Trophoblast cell (in vitro differentiated cells and primary cell): ENCODE measurements around the gene DPP6.

ENCODE experiments used
- DNase-seq, 2 donors: peaks; one replicate each; pipeline ENCODE4 v3.0.0-alpha.2; 2016
- H2AFZ ChIP-seq: 2 replicates; pipeline ENCODE4 v1.6.1; 2013; ENCODE audit warnings: low read length, moderate library complexity, mild to moderate bottlenecking; ENCODE audit not compliant: insufficient read depth, poor library complexity
- H2AK5ac ChIP-seq: 2 replicates; pipeline ENCODE4 v1.6.1; 2013; ENCODE audit warnings: mild to moderate bottlenecking, low read length
- H2BK120ac ChIP-seq: 2 replicates; pipeline ENCODE4 v1.6.1; 2013; ENCODE audit warnings: low read length, mild to moderate bottlenecking, moderate library complexity; ENCODE audit not compliant: insufficient read depth, poor library complexity
- H2BK12ac ChIP-seq: 2 replicates; pipeline ENCODE4 v1.6.1; 2013; ENCODE audit warnings: mild to moderate bottlenecking, low read length, moderate library complexity
- H2BK5ac ChIP-seq: 2 replicates; pipeline ENCODE4 v1.6.1; 2013; ENCODE audit warnings: low read length, low read depth, moderate library complexity, mild to moderate bottlenecking; ENCODE audit not compliant: poor library complexity
- H3K14ac ChIP-seq: 2 replicates; pipeline ENCODE4 v1.6.1; 2013; ENCODE audit warnings: mild to moderate bottlenecking, low read length
- H3K18ac ChIP-seq: 2 replicates; pipeline ENCODE4 v1.6.1; 2013; ENCODE audit warnings: mild to moderate bottlenecking, low read length
- H3K23ac ChIP-seq: 2 replicates; pipeline ENCODE4 v1.6.1; 2013; ENCODE audit warnings: low read length
- H3K27ac ChIP-seq: 2 replicates; pipeline ENCODE4 v1.5.1; 2013; ENCODE audit warnings: low read depth, mild to moderate bottlenecking, inconsistent platforms, low read length, moderate library complexity
- H3K27me3 ChIP-seq: 2 replicates; pipeline ENCODE4 v1.6.1; 2013; ENCODE audit warnings: inconsistent platforms, mild to moderate bottlenecking, low read length, moderate library complexity; ENCODE audit not compliant: insufficient read depth
- H3K36me3 ChIP-seq, 2 experiments: 1 replicate in 1 of 2; 2 replicates in 1 of 2; pipeline ENCODE4 v1.6.1; 2013; ENCODE audit warnings: low read length in 2 of 2, mild to moderate bottlenecking in 2 of 2, moderate library complexity in 1 of 2; ENCODE audit not compliant: insufficient read depth in 2 of 2, control insufficient read depth in 1 of 2
- H3K4ac ChIP-seq: 2 replicates; pipeline ENCODE4 v1.6.1; 2013; ENCODE audit warnings: low read depth, mild to moderate bottlenecking, low read length, moderate library complexity
- H3K4me1 ChIP-seq, 2 experiments: 1 replicate in 1 of 2; 2 replicates in 1 of 2; pipeline ENCODE4 v1.6.1; 2013; ENCODE audit warnings: low read length in 2 of 2, mild to moderate bottlenecking in 2 of 2, moderate library complexity in 1 of 2; ENCODE audit not compliant: insufficient read depth in 2 of 2, control insufficient read depth in 1 of 2
- H3K4me2 ChIP-seq: 2 replicates; pipeline ENCODE4 v1.6.1; 2013; ENCODE audit warnings: inconsistent platforms, mild to moderate bottlenecking, low read length, moderate library complexity
- H3K4me3 ChIP-seq: 2 replicates; pipeline ENCODE4 v1.5.1; 2013; ENCODE audit warnings: mild to moderate bottlenecking, low read depth, low read length, inconsistent platforms
- H3K79me1 ChIP-seq: one replicate; pipeline ENCODE4 v1.6.1; 2013; ENCODE audit warnings: low read length
- H3K79me2 ChIP-seq: 2 replicates; pipeline ENCODE4 v1.6.1; 2013; ENCODE audit warnings: low read length, mild to moderate bottlenecking; ENCODE audit not compliant: control insufficient read depth, insufficient read depth, poor library complexity
- H3K9ac ChIP-seq: 2 replicates; pipeline ENCODE4 v1.6.1; 2013; ENCODE audit warnings: mild to moderate bottlenecking, low read length
- H3K9me3 ChIP-seq: 2 replicates; pipeline ENCODE4 v1.6.1; 2013; ENCODE audit warnings: low read depth, mild to moderate bottlenecking, control low read depth, inconsistent platforms, low read length; ENCODE audit not compliant: insufficient read depth
- H4K12ac ChIP-seq: 2 replicates; pipeline ENCODE4 v1.6.1; 2013; ENCODE audit warnings: low read depth, mild to moderate bottlenecking, low read length, moderate library complexity
- H4K8ac ChIP-seq: 2 replicates; pipeline ENCODE4 v1.6.1; 2013; ENCODE audit warnings: low read depth, mild to moderate bottlenecking, low read length, moderate library complexity
- H4K91ac ChIP-seq: one replicate; pipeline ENCODE4 v1.6.1; 2013; ENCODE audit warnings: low read depth, mild to moderate bottlenecking, low read length, moderate library complexity
- WGBS: extraction: QIAGEN DNeasy Blood & Tissue Kit; methylation state at CpG from one replicate; pipeline ENCODE4 v1.1.7; 2013; ENCODE audit warnings: missing lambda C conversion rate; ENCODE audit not compliant: insufficient read length, insufficient coverage; ENCODE audit errors: extremely low coverage; 5-methylcytosine and 5-hydroxymethylcytosine counted together

Gene DPP6

GRCh38 chr7:154430640-154431039 is 378.4 kb downstream of the DPP6 start:
- Histone ChIP-seq H3K36me3 (no peaks in the 10 kb centered on the region), H3K79me1 (no peaks in the 10 kb centered on the region), H4K91ac (no peak overlapping the region), H3K4me3 (no peak overlapping the region), H3K79me2 (no peaks in the 10 kb centered on the region), H2AFZ (no peak overlapping the region), H2BK12ac (no peak overlapping the region), H3K4ac (no peak overlapping the region), H3K4me2 (no peak overlapping the region), H3K27ac (no peak overlapping the region), H2BK5ac (no peak overlapping the region), H3K9me3 (peaks cover 4% of the 10 kb centered on the region), H2BK120ac (no peak overlapping the region), H4K8ac (no peak overlapping the region), H3K4me1 (peaks cover 0 to 2% of the 10 kb centered on the region in 2 experiments), H2AK5ac (no peak overlapping the region), H3K18ac (no peak overlapping the region), H4K12ac (no peak overlapping the region), H3K27me3 (no peaks in the 10 kb centered on the region), H3K14ac (no peak overlapping the region), H3K23ac (no peak overlapping the region), H3K9ac (no peak overlapping the region)
- no peak for DNase-seq
- no CpG with 5 or more reads among the region's 9 CpGs for WGBS

- H3K4me3 ChIP-seq: no peak overlapping the region
- H2AFZ ChIP-seq: no peak overlapping the region
- H3K4ac ChIP-seq: no peak overlapping the region
- no peak overlapping the region for H3K27ac ChIP-seq
- H3K14ac ChIP-seq: no peak overlapping the region
- H3K79me2 ChIP-seq: no peaks in the 10 kb centered on the region
- H4K8ac ChIP-seq: no peak overlapping the region
- no peak overlapping the region for H2AK5ac ChIP-seq
- no peak overlapping the region for H4K12ac ChIP-seq
- no peaks in the 10 kb centered on the region for H3K79me1 ChIP-seq
- no CpG with 5 or more reads among the region's 9 CpGs for WGBS
- no peak overlapping the region for H3K4me2 ChIP-seq
- H3K27me3 ChIP-seq: no peaks in the 10 kb centered on the region
- H2BK12ac ChIP-seq: no peak overlapping the region
- peaks cover 4% of the 10 kb centered on the region for H3K9me3 ChIP-seq
- no peak for DNase-seq
- no peak overlapping the region for H2BK5ac ChIP-seq
- H3K18ac ChIP-seq: no peak overlapping the region
- H3K36me3 ChIP-seq: no peaks in the 10 kb centered on the region
- no peak overlapping the region for H2BK120ac ChIP-seq
- H3K9ac ChIP-seq: no peak overlapping the region
- no peak overlapping the region for H3K23ac ChIP-seq
- H4K91ac ChIP-seq: no peak overlapping the region
- peaks cover 0 to 2% of the 10 kb centered on the region in 2 experiments for H3K4me1 ChIP-seq
These were observed 378.8 kb downstream of the DPP6 start for GRCh38 chr7:154431045-154431444.

GRCh38 chr7:154433632-154434598 is 381.7 kb downstream of the DPP6 start:
- no peak overlapping the region for H2BK120ac ChIP-seq
- no peak for DNase-seq
- no CpG with 5 or more reads among the region's 11 CpGs for WGBS
- H4K91ac ChIP-seq: no peak overlapping the region
- H3K14ac ChIP-seq: no peak overlapping the region
- no peak overlapping the region for H3K4me2 ChIP-seq
- H3K4me3 ChIP-seq: no peak overlapping the region
- no peaks in the 10 kb centered on the region for H3K79me1 ChIP-seq
- H3K18ac ChIP-seq: no peak overlapping the region
- H3K4ac ChIP-seq: no peak overlapping the region
- H3K27me3 ChIP-seq: no peaks in the 10 kb centered on the region
- no peak overlapping the region for H2BK5ac ChIP-seq
- H4K12ac ChIP-seq: no peak overlapping the region
- H2AK5ac ChIP-seq: no peak overlapping the region
- no peak overlapping the region for H2BK12ac ChIP-seq
- peaks cover 4% of the 10 kb centered on the region for H3K9me3 ChIP-seq
- no peaks in the 10 kb centered on the region for H3K36me3 ChIP-seq
- H2AFZ ChIP-seq: no peak overlapping the region
- H4K8ac ChIP-seq: no peak overlapping the region
- no peak overlapping the region for H3K23ac ChIP-seq
- no peak overlapping the region for H3K9ac ChIP-seq
- H3K79me2 ChIP-seq: no peaks in the 10 kb centered on the region
- peaks cover 0 to 2% of the 10 kb centered on the region in 2 experiments for H3K4me1 ChIP-seq
- no peak overlapping the region for H3K27ac ChIP-seq

GRCh38 chr7:154436560-154436959 is 384.4 kb downstream of the DPP6 start:
- H2BK12ac ChIP-seq: no peak overlapping the region
- no peaks in the 10 kb centered on the region for H3K36me3 ChIP-seq
- no peak overlapping the region for H3K27ac ChIP-seq
- no peaks in the 10 kb centered on the region for H3K9me3 ChIP-seq
- no peak overlapping the region for H3K4me2 ChIP-seq
- peaks cover 0 to 2% of the 10 kb centered on the region in 2 experiments for H3K4me1 ChIP-seq
- no peak overlapping the region for H2BK120ac ChIP-seq
- no peak for DNase-seq
- no CpG with 5 or more reads among the region's 4 CpGs for WGBS
- no peak overlapping the region for H2BK5ac ChIP-seq
- no peak overlapping the region for H4K91ac ChIP-seq
- no peak overlapping the region for H4K8ac ChIP-seq
- no peak overlapping the region for H3K14ac ChIP-seq
- H3K4ac ChIP-seq: no peak overlapping the region
- no peak overlapping the region for H3K4me3 ChIP-seq
- H3K9ac ChIP-seq: no peak overlapping the region
- no peaks in the 10 kb centered on the region for H3K79me2 ChIP-seq
- H3K79me1 ChIP-seq: no peaks in the 10 kb centered on the region
- no peak overlapping the region for H2AK5ac ChIP-seq
- no peak overlapping the region for H3K23ac ChIP-seq
- H3K27me3 ChIP-seq: no peaks in the 10 kb centered on the region
- H3K18ac ChIP-seq: no peak overlapping the region
- no peak overlapping the region for H4K12ac ChIP-seq
- H2AFZ ChIP-seq: no peak overlapping the region
